ENCODE data around the gene ARSA.

Gene ARSA

GRCh38 chr22:50577697-50577986 lies 50.3 kb downstream of the ARSA start:
- DNase-seq, result no peak

GRCh38 chr22:50576806-50577696 lies 50.9 kb downstream of the ARSA start:
- no peak for DNase-seq

- no peak for DNase-seq
These were observed 51.9 kb downstream of the ARSA start for GRCh38 chr22:50576070-50576469.

GRCh38 chr22:50575426-50575941 lies 52.5 kb downstream of the ARSA start:
- no peak for DNase-seq
